Stimulated activated CD8-positive, alpha-beta memory T cell treated with anti-CD3 and anti-CD28 coated beads, Interleukin-12 subunit alpha, Interleukin-12 subunit beta, amount 100 ng/mL, for 1 hour (primary cell): ENCODE results near the gene TMEM187.

Source experiments
- DNase-seq: peaks from one replicate; pipeline ENCODE4 v3.0.0-alpha.2; 2020; ENCODE audit warnings: low read depth

TMEM187 gene

DNA sequence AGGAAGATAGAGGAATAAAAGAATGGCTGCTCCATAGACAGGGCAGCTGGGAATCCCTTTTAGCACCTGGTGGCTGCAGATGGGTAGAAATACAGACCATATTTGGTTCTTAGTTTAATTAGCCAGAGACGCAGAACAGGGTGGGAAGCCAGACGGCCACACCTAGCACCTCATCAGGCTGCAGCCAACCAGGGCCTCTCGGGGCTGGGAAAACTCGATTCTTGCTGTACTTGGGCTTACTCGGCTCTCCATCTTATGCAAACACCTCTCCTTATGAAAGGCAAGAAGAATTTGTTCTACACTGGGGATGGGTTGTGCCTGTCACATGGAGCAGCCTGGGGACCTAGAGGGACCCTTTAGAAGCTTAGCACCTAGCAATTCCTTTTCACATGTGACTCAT, 27.5 kb downstream of the TMEM187 start:
- DNase-seq, result no peak

DNA sequence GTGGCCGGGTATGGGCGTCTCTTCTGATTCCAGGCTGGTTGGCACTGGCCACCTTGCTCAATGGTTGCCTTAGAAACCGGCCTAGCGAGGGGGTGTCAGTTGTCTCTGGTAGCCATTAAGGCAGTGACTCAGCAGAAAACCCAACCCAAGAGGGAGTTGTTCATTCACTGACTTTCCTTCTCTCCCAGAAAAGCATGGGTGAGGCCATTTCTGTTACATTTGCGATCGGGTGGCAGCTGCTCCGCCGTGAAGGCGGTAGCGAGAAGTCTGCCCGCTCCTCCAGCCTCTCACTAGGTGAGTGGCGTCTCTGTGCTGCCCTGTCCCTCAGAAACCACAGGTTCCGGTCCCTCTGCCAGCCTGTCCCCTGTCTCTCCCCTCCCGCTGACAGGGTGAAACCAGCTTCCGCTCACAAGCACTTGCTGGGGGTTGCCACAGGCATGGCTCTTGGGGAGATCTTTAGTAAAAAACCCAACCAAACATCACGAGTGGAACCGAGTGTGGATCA, 29.7 kb downstream of the TMEM187 start:
- no peak for DNase-seq

DNA sequence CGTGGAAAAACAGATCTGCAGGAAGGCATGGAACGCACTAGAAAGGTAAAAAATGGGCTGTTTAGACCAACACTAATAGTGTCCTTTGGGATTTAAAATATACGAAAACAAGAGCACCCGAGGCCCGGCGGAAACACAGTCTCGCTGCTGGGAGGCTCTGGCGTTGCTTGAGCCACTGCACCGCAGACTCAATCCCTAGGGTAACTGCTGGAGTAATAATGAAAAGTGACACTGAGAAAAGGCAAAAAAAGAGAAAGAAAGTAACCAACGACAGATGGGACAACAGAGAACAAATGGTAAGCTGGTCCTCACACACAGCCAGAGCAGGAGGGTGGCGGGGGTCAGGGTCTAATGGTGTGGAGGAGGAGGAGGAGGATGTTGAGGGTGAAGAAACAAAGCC, 31.8 kb downstream of the TMEM187 start:
- no peak for DNase-seq

GRCh38 chrX:154006947-154007346, 34.4 kb downstream of the TMEM187 start:
- DNase-seq, result no peak

DNA sequence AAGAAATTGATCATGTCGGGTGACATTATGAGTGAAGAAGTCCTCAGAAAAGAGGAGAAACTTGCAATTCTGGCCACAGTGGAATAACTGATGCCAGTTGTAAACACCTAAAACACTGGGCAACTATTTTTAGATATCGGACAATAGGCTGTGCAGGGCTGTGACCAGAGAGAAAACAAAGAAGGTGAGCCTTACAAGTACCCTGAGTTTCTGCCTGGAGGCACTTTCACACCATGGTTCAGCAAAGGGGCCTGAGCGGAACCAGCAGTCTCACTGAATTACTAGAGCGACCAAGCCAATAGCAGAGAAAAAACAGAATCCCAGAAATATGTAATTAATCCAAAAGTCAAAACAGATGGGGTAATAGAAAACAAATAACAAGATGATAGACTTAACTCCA, 36.0 kb downstream of the TMEM187 start:
- DNase-seq, result no peak

DNA sequence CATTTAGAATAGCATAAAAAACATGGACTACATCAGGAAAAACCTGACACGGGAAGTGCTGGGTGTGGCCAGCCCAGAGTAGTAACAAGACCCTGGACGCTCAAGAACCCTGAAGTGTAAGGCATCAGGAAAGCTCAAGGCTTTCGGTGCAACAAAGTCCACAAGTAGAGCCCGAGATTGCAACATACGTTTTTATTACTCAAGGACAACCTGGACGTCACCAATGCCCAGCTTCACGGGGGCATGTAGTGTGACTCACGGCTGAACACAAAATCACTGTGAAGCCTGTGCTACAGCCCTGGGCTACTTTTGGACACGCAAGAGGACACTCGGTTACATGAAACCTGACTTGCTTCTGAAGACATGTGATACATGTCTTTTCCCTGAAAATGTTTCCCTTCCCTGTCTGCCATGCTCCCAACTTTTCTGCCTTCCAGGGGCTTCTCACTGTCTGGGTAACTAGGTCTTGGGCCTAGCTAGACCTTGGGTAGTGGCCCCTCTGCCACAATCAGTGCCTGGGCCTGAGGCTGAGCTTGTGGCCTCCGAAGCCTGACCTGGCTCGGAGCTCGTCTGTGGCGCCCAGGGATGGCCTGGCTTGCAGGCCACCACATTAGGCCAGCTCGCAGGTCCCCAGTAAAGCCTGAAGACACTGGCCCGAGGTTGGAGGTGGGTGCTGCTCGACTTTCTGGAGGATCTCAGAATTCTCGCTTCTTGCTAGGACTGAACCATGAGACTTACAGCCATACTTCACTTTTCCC, 38.0 kb downstream of the TMEM187 start:
- DNase-seq, result no peak

GRCh38 chrX:154011376-154012335, 39.1 kb downstream of the TMEM187 start:
- DNase-seq, result no peak

GRCh38 chrX:154012336-154012991, 39.9 kb downstream of the TMEM187 start:
- no peak for DNase-seq

- DNase-seq, result no peak
Observed at GRCh38 chrX:154013001-154013421, 40.5 kb downstream of the TMEM187 start.

- peak; percentile 25 for DNase-seq
Observed at GRCh38 chrX:154013614-154014360, 41.2 kb downstream of the TMEM187 start.

DNA sequence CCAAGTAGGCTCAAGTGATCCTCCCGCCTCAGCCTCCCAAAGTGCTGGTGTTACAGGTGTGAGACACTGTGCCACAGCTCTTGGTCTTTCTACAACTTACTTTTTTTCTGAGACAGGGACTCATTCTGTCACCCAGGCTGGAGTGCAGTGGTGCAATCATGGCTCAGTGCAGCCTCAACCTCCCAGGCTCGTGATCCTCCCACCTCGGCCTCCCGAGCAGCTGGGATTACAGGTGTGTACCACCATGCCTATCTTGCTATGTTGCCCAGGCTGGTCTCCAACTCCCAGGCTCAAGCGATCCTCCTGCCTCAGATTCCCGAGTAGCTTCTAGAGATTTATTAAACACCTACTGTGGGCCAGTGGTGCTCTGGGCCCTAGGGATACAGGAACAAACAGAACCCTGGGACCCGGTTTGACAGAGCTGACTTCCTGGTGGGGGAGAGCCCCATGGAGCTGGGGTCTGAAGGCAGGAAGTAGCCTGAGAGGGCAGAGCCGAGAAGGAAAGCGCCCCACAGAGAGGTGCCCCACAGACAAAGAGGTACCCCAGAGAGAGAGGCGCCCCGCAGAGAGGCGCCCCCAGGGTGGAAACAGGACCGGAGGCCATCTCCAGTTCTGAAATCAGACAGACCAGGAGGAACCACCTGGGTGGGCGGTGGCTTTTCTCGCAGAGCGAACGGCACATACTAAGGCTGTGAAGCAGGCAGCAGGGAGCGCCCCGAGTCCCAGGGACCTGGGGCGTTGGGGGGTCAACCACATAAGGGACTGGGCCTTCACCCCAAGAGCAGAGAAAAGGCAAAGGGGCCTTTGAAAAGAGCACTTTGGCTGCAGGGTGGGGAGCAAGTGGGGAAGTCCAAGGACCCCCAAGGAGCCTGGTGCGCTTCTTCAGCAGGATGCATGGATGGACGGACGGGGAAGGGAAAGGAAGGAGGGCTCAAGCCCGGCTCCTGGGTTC, 42.2 kb downstream of the TMEM187 start:
- DNase-seq, result no peak

GRCh38 chrX:154015581-154016264, 43.2 kb downstream of the TMEM187 start:
- no peak for DNase-seq

DNA sequence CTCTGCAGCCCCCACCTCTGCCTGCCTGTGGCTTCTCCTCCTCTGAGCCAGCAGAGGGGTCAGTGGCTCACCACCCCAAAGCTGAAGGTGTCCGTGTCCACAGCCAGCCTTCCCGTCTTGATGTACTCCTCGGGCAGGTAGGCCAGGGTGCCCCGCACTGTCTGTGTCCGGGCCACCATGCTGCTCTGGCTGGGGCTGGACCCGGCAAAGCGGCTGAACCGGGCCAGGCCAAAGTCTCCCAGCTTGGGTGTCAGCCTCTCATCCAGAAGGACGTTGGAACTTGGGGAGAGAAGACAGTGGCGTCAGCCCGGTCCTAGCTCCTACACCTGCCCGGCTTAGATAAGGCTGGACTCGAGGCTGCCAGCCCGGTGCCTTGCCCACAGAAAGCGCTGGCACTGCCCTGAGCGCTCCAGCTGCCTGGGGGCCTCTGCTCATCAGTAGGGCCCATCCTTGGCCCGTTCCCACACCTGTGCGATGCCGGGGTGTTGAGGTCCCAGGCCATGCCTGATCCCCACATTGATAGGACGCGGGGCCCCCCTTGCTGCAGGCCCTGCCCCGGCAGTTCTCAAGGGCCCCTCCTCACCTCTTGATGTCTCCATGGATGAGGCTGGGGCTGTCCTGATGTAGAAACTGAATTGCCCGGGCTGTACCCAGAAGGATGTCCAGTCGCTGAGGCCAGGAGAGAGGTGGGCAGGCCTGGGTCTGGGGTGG, 44.0 kb downstream of the TMEM187 start:
- no peak for DNase-seq

DNA sequence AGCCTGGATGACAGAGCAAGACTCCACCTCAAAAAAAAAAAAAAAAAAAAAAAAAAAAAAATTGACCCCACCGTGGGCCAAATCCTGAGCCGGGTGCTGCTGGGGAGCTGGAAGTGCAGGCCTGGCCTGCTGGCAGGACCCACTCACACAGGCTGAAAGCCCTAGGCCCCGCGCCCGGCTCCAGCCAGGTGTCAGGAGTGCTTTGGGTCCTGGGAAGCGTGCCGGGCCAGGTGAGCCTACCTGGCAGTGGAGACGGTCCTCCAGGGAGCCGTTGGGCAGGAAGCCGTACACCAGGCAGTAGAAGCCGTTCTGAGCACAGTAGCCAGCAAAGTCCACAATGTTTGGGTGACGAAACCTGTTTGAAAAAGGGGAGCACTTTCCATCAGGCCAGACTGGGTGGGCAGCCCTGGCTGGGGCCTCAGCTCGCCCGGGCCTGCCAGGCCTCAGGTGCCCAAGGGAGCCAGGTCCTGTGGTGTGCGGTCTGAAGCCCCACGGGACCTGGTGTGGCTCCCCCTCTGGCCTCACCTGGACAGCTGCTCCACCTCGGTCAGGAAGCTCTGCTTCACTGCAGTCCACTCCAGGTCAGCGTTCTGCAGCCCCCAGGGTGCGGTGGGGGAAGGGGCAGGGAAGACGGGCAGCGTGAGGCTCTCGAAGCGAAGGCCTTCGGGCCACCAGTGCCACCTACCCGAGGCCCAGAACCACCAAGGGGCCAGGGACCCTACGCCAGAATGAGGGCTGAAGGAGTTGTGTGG, 45.4 kb downstream of the TMEM187 start:
- no peak for DNase-seq

DNA sequence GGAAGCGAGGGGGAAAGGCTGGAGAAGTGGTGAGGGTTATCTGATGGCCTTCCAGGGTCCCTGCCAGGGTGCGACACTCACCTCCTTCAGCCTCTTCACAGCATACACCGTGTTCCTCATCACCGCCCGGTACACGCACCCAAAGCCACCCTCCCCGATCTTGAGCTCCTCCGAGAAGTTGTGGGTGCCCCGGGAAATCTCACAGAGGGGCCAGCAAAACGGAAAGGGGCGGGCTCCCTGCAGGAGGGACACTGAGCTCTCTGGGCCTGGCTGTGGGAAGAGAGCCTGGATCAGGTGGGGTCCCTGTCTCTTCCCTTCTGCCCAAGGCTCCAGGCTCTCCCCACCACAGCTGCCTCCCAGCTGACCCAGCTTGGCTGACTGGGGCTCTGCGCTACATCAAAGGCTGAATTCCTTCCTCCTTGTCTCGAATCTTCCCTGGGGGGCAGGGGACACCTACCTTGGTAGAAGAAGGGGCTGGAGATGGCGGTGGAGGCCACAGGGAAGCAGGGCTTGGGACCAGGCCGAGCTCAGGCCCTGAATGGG, 46.0 kb downstream of the TMEM187 start:
- DNase-seq, result no peak

- no peak for DNase-seq
Observed at GRCh38 chrX:154019061-154019621, 46.6 kb downstream of the TMEM187 start.

GRCh38 chrX:154019633-154020528, 47.3 kb downstream of the TMEM187 start, which contains the start of gene IRAK1:
IRAK1 (minus strand) TSS chrX:154019902; CDS start chrX:154019812, 90 bp downstream.
- peak; percentile 28 for DNase-seq
